ENCODE data around the gene SCUBE2. TPM values are rescaled to one million over a fixed set of nuclear protein-coding genes. Genes with fewer than 3 reads are reported as not detected.

Gene SCUBE2
- total and polyA plus RNA-seq, 12 donors: 1.9 to 47.6 (median 4.1) TPM

DNA sequence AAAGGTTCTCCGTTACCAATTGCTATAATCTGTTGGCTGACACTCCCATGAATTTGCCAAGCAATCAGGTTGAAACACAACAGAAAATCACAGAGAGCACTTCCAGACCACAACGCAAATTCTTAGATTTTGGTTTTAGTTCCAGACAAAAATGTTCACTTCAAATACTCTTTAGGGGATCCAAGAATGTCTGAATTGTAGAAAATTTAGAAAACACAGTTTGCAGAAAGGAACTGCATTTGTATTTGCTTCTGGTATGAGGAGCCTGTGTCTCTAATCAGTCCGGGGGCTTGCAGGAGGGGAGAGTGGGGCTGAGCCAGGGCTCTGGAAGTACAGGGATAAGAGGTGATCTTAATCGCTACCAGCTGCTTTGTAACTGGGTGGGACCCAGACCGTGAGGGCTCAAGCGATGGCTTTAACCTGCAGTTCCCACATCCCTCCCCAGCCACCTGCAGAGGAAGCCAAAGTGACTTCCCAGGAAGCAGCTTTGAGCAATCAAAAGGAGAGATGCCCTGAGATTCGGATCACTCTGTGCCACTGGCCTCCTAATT is 18.7 kb downstream of the SCUBE2 start:
- intact Hi-C loops (cut with DNase I): no loop called here
- Histone ChIP-seq H3K9me3 (replicated peaks in 1 of 3) (no peaks in the 10 kb centered on the region), H3K27me3 (no peaks in the 10 kb centered on the region), H3K36me3 (replicated peaks in 1 of 2) (no peaks in the 10 kb centered on the region), H3K4me3 (no peak overlapping the region), H3K4me1 (replicated peaks in 1 of 2) (no peaks in the 10 kb centered on the region), H3K27ac (no peak overlapping the region)
- WGBS, 4 donors: 77 to 86% (median 80%) methylated on average over 7 of the region's 7 CpGs
- TF ChIP-seq, protein P1, sequence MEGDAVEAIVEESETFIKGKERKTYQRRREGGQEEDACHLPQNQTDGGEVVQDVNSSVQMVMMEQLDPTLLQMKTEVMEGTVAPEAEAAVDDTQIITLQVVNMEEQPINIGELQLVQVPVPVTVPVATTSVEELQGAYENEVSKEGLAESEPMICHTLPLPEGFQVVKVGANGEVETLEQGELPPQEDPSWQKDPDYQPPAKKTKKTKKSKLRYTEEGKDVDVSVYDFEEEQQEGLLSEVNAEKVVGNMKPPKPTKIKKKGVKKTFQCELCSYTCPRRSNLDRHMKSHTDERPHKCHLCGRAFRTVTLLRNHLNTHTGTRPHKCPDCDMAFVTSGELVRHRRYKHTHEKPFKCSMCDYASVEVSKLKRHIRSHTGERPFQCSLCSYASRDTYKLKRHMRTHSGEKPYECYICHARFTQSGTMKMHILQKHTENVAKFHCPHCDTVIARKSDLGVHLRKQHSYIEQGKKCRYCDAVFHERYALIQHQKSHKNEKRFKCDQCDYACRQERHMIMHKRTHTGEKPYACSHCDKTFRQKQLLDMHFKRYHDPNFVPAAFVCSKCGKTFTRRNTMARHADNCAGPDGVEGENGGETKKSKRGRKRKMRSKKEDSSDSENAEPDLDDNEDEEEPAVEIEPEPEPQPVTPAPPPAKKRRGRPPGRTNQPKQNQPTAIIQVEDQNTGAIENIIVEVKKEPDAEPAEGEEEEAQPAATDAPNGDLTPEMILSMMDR (IDR thresholded peaks at IDR 0.05): no peak
- no peak for TF ChIP-seq POLR2A (IDR thresholded peaks at IDR 0.05)
- DNase-seq: no peak

DNA sequence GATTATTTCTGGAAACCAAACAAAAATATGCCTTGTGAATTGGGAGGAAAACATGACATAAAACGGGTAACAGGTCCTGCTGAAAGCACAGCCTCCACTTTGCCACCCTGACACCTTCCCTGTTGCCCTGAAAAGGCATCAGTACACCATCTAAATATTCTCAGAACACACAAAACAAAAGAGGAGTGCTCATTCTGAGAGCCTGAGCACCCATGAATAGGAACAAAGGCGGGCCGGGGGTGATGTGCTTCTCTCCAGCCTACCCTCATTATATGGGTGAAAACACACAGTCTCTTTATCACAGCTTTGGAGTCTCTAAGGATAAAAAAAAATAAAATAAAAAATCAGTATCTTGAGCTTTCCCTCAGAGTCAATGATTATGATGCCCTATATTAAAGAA is 19.7 kb downstream of the SCUBE2 start:
- H3K36me3 ChIP-seq (replicated peaks in 1 of 2): no peaks in the 10 kb centered on the region
- TF ChIP-seq, protein P1 (IDR thresholded peaks at IDR 0.05): no peak
- TF ChIP-seq POLR2A (IDR thresholded peaks at IDR 0.05): no peak
- no peak overlapping the region for H3K27ac ChIP-seq
- H3K4me3 ChIP-seq: no peak overlapping the region
- WGBS, 4 donors: 88 to 93% (median 91%) methylated on average over 3 of the region's 3 CpGs
- no peaks in the 10 kb centered on the region for H3K4me1 ChIP-seq (replicated peaks in 1 of 2)
- no peaks in the 10 kb centered on the region for H3K9me3 ChIP-seq (replicated peaks in 1 of 3)
- H3K27me3 ChIP-seq: no peaks in the 10 kb centered on the region
- DNase-seq: no peak
- intact Hi-C loops (cut with DNase I): no loop called here

- intact Hi-C loops (cut with DNase I): no loop called here
- H3K4me3 ChIP-seq: no peak overlapping the region
Measured at GRCh38 chr11:9070749-9071491, 20.5 kb downstream of the SCUBE2 start.

GRCh38 chr11:9069862-9070470 is 21.4 kb downstream of the SCUBE2 start:
- intact Hi-C loops (cut with DNase I): no loop called here

More at GRCh38 chr11:9070749-9071491, 20.5 kb downstream of the SCUBE2 start:
- Histone ChIP-seq H3K36me3 (replicated peaks in 1 of 2) (no peaks in the 10 kb centered on the region), H3K9me3 (replicated peaks in 1 of 3) (no peaks in the 10 kb centered on the region), H3K27me3 (no peaks in the 10 kb centered on the region), H3K4me1 (replicated peaks in 1 of 2) (peaks cover 0 to 5% of the 10 kb centered on the region in 2 donors), H3K27ac (no peak overlapping the region)
- DNase-seq: no peak
- WGBS, 4 donors: 81 to 87% (median 85%) methylated on average over 9 of the region's 9 CpGs
- TF ChIP-seq, protein P1 (IDR thresholded peaks at IDR 0.05): no peak

More at GRCh38 chr11:9069862-9070470, 21.4 kb downstream of the SCUBE2 start:
- no peak for DNase-seq
- Histone ChIP-seq H3K4me3 (no peak overlapping the region), H3K27me3 (no peaks in the 10 kb centered on the region), H3K9me3 (replicated peaks in 1 of 3) (no peaks in the 10 kb centered on the region), H3K36me3 (replicated peaks in 1 of 2) (no peaks in the 10 kb centered on the region), H3K4me1 (replicated peaks in 1 of 2) (peaks cover 0 to 9% of the 10 kb centered on the region in 2 donors), H3K27ac (no peak overlapping the region)
- 84 to 91% (median 88%) methylated on average over 7 of the region's 7 CpGs for WGBS, 4 donors
- TF ChIP-seq POLR2A (IDR thresholded peaks at IDR 0.05): no peak
- TF ChIP-seq, protein P1 (IDR thresholded peaks at IDR 0.05): no peak
